RWPE2 (cell line): Measurements from ENCODE around the gene SUSD6.

Source experiments
- ATAC-seq: fragments of 200-7000 bp; cut with Tn5 transposase; 3 replicates; pipeline ENCODE4 v1.9.1; 2021; ENCODE audit warnings: low read depth
- DNase-seq: peaks from one replicate; pipeline ENCODE4 v3.0.0-alpha.2; 2020; ENCODE audit warnings: low spot score
- H3K27ac ChIP-seq: fragments of 450-650 bp; 2 replicates; pipeline ENCODE4 v1.5.1; 2017; ENCODE audit warnings: mild to moderate bottlenecking; ENCODE audit not compliant: poor library complexity, severe bottlenecking
- H3K27me3 ChIP-seq: fragments of 250-450 bp; sonication (Bioruptor Pico); 2 replicates; pipeline ENCODE4 v1.5.1; 2021; ENCODE audit warnings: mild to moderate bottlenecking, moderate library complexity; ENCODE audit not compliant: insufficient read depth, poor library complexity, severe bottlenecking
- H3K36me3 ChIP-seq: fragments of 250-450 bp; sonication (Bioruptor Pico); 2 replicates; pipeline ENCODE4 v1.5.1; 2020; ENCODE audit warnings: low read depth, mild to moderate bottlenecking, moderate library complexity
- H3K4me1 ChIP-seq: fragments of 250-450 bp; sonication (Bioruptor Pico); 2 replicates; pipeline ENCODE4 v1.5.1; 2021; ENCODE audit warnings: mild to moderate bottlenecking, moderate library complexity; ENCODE audit not compliant: insufficient read depth, poor library complexity, severe bottlenecking
- H3K4me3 ChIP-seq: fragments of 250-450 bp; sonication (Bioruptor Pico); 2 replicates; pipeline ENCODE4 v1.5.1; 2021; ENCODE audit warnings: mild to moderate bottlenecking, moderate library complexity; ENCODE audit not compliant: severe bottlenecking
- H3K9me3 ChIP-seq: fragments of 250-450 bp; sonication (Bioruptor Pico); 2 replicates; pipeline ENCODE4 v1.5.1; 2021; ENCODE audit warnings: mild to moderate bottlenecking, moderate library complexity; ENCODE audit not compliant: severe bottlenecking
- CTCF ChIP-seq: fragments of 450-650 bp; IDR thresholded peaks from one replicate; pipeline ENCODE4 v1.5.1; 2017; ENCODE audit warnings: mild to moderate bottlenecking, moderate library complexity; ENCODE audit not compliant: poor library complexity, severe bottlenecking

Gene SUSD6

GRCh38 chr14:69708049-69708448 is 96.7 kb downstream of the SUSD6 start:
- Histone ChIP-seq H3K4me3 (no peak overlapping the region), H3K9me3 (no peaks in the 10 kb centered on the region), H3K4me1 (peaks cover 11% of the 10 kb centered on the region), H3K27ac (no peak overlapping the region), H3K27me3 (no peaks in the 10 kb centered on the region), H3K36me3 (peaks cover 32% of the 10 kb centered on the region)
- no peak for TF ChIP-seq CTCF
- ATAC-seq = no peak
- DNase-seq = no peak

- ATAC-seq = no peak
- H3K27ac ChIP-seq = no peak overlapping the region
- H3K27me3 ChIP-seq = no peaks in the 10 kb centered on the region
- peaks cover 32% of the 10 kb centered on the region for H3K36me3 ChIP-seq
- peaks cover 19% of the 10 kb centered on the region for H3K4me1 ChIP-seq
- no peak overlapping the region for H3K4me3 ChIP-seq
- no peaks in the 10 kb centered on the region for H3K9me3 ChIP-seq
- TF ChIP-seq CTCF = peak; percentile 29
- DNase-seq = no peak
Measured at GRCh38 chr14:69708586-69709560, 97.5 kb downstream of the SUSD6 start.

DNA sequence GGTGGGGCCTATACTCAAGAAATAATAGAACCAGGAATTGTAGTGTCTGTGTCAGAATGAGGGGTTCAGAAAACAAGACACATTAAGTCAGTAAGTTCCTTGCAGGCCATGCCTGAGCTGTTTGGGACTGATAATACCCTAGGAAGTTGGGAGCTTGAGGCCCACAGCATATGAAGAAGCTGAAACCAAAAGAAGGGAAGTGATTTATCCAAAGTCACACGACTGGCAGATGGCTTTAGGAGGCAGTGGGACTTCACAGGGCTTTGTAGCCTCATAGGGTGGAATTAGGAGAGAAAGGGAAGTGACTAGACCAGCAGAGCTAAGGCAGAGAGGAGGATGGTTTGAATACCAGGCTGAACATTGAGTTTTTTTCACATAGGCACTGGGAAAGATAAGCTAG is 99.0 kb downstream of the SUSD6 start:
- DNase-seq = no peak
- no peak for TF ChIP-seq CTCF
- no peaks in the 10 kb centered on the region for H3K9me3 ChIP-seq
- ATAC-seq = no peak
- no peak overlapping the region for H3K4me3 ChIP-seq
- H3K4me1 ChIP-seq = peaks cover 21% of the 10 kb centered on the region
- peaks cover 32% of the 10 kb centered on the region for H3K36me3 ChIP-seq
- no peak overlapping the region for H3K27ac ChIP-seq
- no peaks in the 10 kb centered on the region for H3K27me3 ChIP-seq

DNA sequence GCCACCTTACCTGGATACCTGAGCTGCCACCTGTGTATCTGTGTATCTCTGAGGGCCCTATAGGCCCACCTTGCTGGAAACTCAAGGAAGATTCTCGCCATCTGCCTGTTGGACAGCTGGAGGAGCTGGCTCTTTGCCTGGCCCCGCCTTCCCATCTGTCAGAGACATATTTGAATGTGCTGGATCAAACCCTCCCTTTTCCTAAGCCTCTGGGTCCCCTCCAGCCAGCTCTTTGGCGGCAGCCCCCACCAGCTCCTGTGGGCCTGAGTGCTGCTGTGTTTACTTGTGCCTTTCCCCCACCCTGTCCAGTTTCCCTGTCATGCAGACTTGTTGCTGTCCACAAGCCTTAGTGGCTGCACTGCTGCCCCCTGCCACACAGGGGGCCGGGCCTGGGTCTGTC is 99.7 kb downstream of the SUSD6 start:
- Histone ChIP-seq H3K27ac (no peak overlapping the region), H3K9me3 (no peaks in the 10 kb centered on the region), H3K36me3 (peaks cover 27% of the 10 kb centered on the region), H3K4me1 (peaks cover 25% of the 10 kb centered on the region), H3K4me3 (no peak overlapping the region), H3K27me3 (no peaks in the 10 kb centered on the region)
- TF ChIP-seq CTCF = no peak
- ATAC-seq = no peak
- no peak for DNase-seq

GRCh38 chr14:69711477-69711876 is 100.1 kb downstream of the SUSD6 start:
- ATAC-seq (no peak), DNase-seq (no peak)
- no peaks in the 10 kb centered on the region for H3K27me3 ChIP-seq
- TF ChIP-seq CTCF = no peak
- H3K4me3 ChIP-seq = no peak overlapping the region
- H3K4me1 ChIP-seq = peaks cover 29% of the 10 kb centered on the region
- peak overlapping the region; percentile 93 for H3K27ac ChIP-seq
- no peaks in the 10 kb centered on the region for H3K9me3 ChIP-seq
- peaks cover 26% of the 10 kb centered on the region for H3K36me3 ChIP-seq
